Uterus (tissue), 2 donors: Measurements from ENCODE around the gene KRTAP5-7.

Experiments
- CTCF ChIP-seq, 4 experiments: fragments of 200-600 bp in 2 of 4; fragments of 450-650 bp in 2 of 4; sonication (generic) in 2 of 4; IDR thresholded peaks; one replicate each; pipeline ENCODE4 v1.5.1; 2016 to 2019; ENCODE audit warnings: antibody characterized with exemption in 4 of 4, mild to moderate bottlenecking in 2 of 4, moderate library complexity in 1 of 4
- POLR2A ChIP-seq, 2 donors: fragments of 450-650 bp; IDR thresholded peaks; one replicate each; pipeline ENCODE4 v1.6.1; 2016; ENCODE audit warnings: antibody characterized with exemption in 2 of 2, mild to moderate bottlenecking in 1 of 2, moderate library complexity in 1 of 2

GRCh38 chr11:71502026-71502425 lies 25.0 kb upstream of the KRTAP5-7 start:
- TF ChIP-seq POLR2A (IDR thresholded peaks at IDR 0.05) (no peak), CTCF (IDR thresholded peaks at IDR 0.05) (no peak)
